ENCODE measurements around the gene EIF3L.

The EIF3L gene

DNA sequence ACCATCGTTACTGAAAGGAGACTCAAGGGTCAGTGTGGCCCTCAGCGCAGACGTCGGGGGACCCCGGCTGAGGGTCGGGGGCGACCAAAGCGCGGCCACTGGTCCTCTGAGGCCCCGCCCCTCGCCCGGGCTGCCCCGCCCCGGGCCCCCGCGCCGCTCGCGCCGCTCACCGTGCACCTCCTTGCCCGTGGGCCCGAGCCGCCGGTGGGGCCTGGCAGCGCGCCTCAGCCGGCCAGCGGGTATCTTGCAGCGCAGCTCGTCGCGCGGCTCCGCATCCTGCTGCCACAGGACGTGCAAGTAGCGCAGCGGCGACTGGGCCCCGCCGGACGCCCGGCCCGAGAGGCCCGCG lies 5.5 kb upstream of the EIF3L start:
- Histone ChIP-seq H3K27ac (ENCODE audit: poor library complexity, severe bottlenecking) (peak overlapping the region; percentile 78), H3K36me3 (ENCODE audit: low read depth) (peaks cover 9% of the 10 kb centered on the region), H3K4me1 (ENCODE audit: insufficient read depth, poor library complexity, severe bottlenecking) (peaks cover 6% of the 10 kb centered on the region), H3K27me3 (ENCODE audit: insufficient read depth, poor library complexity, severe bottlenecking) (no peaks in the 10 kb centered on the region), H3K4me3 (ENCODE audit: severe bottlenecking) (peak overlapping the region; percentile 84), H3K9me3 (ENCODE audit: severe bottlenecking) (no peaks in the 10 kb centered on the region)
- ATAC-seq (ENCODE audit: low read depth) (peak; percentile 24), DNase-seq (ENCODE audit: low spot score) (no peak)
- no peak for TF ChIP-seq CTCF (IDR thresholded peaks at IDR 0.05; ENCODE audit: poor library complexity, severe bottlenecking)

DNA sequence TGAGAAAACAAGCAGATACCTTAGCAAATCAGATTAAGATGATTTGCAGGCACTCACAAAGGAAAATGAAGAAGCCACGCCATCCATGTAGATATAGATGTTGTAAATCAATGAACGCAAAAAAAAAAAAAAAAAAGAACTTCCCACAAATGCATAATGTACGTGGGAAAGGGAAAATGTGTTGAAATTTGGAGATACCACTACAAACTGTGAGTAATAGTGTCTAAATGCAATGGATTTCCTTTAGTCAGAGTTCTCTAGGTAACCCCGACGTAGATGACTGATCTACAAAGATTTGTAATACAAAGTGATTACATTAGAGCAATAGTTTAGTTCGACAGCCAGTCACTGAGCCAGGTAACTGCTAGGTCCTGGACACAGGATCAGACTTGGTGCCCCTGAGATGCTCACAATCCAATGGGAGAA lies 4.3 kb upstream of the EIF3L start:
- TF ChIP-seq CTCF (IDR thresholded peaks at IDR 0.05; ENCODE audit: poor library complexity, severe bottlenecking), result no peak
- DNase-seq (ENCODE audit: low spot score) (no peak), ATAC-seq (ENCODE audit: low read depth) (no peak)
- H3K27ac ChIP-seq (ENCODE audit: poor library complexity, severe bottlenecking), result peak overlapping the region; percentile 78
- H3K4me3 ChIP-seq (ENCODE audit: severe bottlenecking), result peak overlapping the region; percentile 84
- H3K36me3 ChIP-seq (ENCODE audit: low read depth), result no peaks in the 10 kb centered on the region; the same call in 1 of the 2 replicates
- H3K4me1 ChIP-seq (ENCODE audit: insufficient read depth, poor library complexity, severe bottlenecking), result peaks cover 6% of the 10 kb centered on the region
- H3K9me3 ChIP-seq (ENCODE audit: severe bottlenecking), result no peaks in the 10 kb centered on the region
- H3K27me3 ChIP-seq (ENCODE audit: insufficient read depth, poor library complexity, severe bottlenecking), result no peaks in the 10 kb centered on the region

DNA sequence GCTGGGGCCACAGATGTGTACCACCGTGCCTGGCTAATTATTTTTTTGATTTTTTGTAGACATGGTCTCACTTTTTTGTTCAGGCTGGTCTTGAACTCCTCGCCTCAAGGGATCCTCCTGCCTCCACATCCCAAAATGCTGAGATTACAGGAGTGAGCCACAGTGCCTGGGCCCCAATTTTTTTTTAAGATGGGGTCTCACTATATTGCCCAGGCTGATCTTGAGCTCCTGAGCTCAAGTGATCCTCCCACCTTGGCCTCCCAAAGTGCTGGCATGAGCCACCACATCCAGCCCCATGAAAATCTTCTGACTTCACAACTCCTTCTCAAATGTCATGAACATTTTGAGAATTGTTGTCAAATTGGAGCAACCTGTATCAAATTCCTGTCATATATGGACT lies 2.8 kb upstream of the EIF3L start:
- Histone ChIP-seq H3K9me3 (ENCODE audit: severe bottlenecking) (no peaks in the 10 kb centered on the region), H3K36me3 (ENCODE audit: low read depth) (peaks cover 15% of the 10 kb centered on the region), H3K27me3 (ENCODE audit: insufficient read depth, poor library complexity, severe bottlenecking) (no peaks in the 10 kb centered on the region), H3K27ac (ENCODE audit: poor library complexity, severe bottlenecking) (no peak overlapping the region), H3K4me1 (ENCODE audit: insufficient read depth, poor library complexity, severe bottlenecking) (peaks cover 6% of the 10 kb centered on the region), H3K4me3 (ENCODE audit: severe bottlenecking) (no peak overlapping the region)
- DNase-seq (ENCODE audit: low spot score) (no peak), ATAC-seq (ENCODE audit: low read depth) (no peak)
- TF ChIP-seq CTCF (IDR thresholded peaks at IDR 0.05; ENCODE audit: poor library complexity, severe bottlenecking), result no peak

GRCh38 chr22:37848587-37849088 lies 581 bp upstream of the EIF3L start:
- Histone ChIP-seq H3K4me1 (ENCODE audit: insufficient read depth, poor library complexity, severe bottlenecking) (no peaks in the 10 kb centered on the region), H3K36me3 (ENCODE audit: low read depth) (peaks cover 37% of the 10 kb centered on the region), H3K27ac (ENCODE audit: poor library complexity, severe bottlenecking) (peak overlapping the region; percentile 90), H3K4me3 (ENCODE audit: severe bottlenecking) (peak overlapping the region; percentile 81), H3K9me3 (ENCODE audit: severe bottlenecking) (no peaks in the 10 kb centered on the region), H3K27me3 (ENCODE audit: insufficient read depth, poor library complexity, severe bottlenecking) (no peaks in the 10 kb centered on the region)
- TF ChIP-seq CTCF (IDR thresholded peaks at IDR 0.05; ENCODE audit: poor library complexity, severe bottlenecking), result no peak
- ATAC-seq (ENCODE audit: low read depth) (no peak), DNase-seq (ENCODE audit: low spot score) (no peak)

GRCh38 chr22:37850801-37851200 lies 1.6 kb downstream of the EIF3L start:
- Histone ChIP-seq H3K27ac (ENCODE audit: poor library complexity, severe bottlenecking) (peak overlapping the region; percentile 90), H3K4me3 (ENCODE audit: severe bottlenecking) (no peak overlapping the region)
- no peak for ATAC-seq (ENCODE audit: low read depth)

More at GRCh38 chr22:37850801-37851200, 1.6 kb downstream of the EIF3L start:
- Histone ChIP-seq H3K4me1 (ENCODE audit: insufficient read depth, poor library complexity, severe bottlenecking) (no peaks in the 10 kb centered on the region), H3K27me3 (ENCODE audit: insufficient read depth, poor library complexity, severe bottlenecking) (no peaks in the 10 kb centered on the region), H3K9me3 (ENCODE audit: severe bottlenecking) (no peaks in the 10 kb centered on the region), H3K36me3 (ENCODE audit: low read depth) (peaks cover 59% of the 10 kb centered on the region)
- TF ChIP-seq CTCF (IDR thresholded peaks at IDR 0.05; ENCODE audit: poor library complexity, severe bottlenecking), result no peak
- DNase-seq (ENCODE audit: low spot score), result no peak
